Lung microvascular endothelial cell (primary cell): ENCODE measurements around the gene BIN1. TPM values are rescaled to one million over a fixed set of nuclear protein-coding genes. Genes with fewer than 3 reads are reported as not detected.
A peak's percentile ranks its signal among the peaks of the same experiment; 100 is the strongest.

Source experiments
- DNase-seq, 2 donors: peaks; one replicate each; pipeline versions ENCODE4 v3.0.0 to v3.0.0-alpha.2; 2010; ENCODE audit warnings: low read depth in 2 of 2
- total RNA-seq: library from RNA; depleted of rRNA; stranded (reverse); fragments of >200 nt; gene quantifications from 2 replicates; pipeline ENCODE4 v1.2.1, GENCODE V29; 2014

Gene BIN1
- total RNA-seq, 1 donor from 2014 or later, result 30.0 TPM

- no peak for DNase-seq
Observed at GRCh38 chr2:127092306-127092705, 14.6 kb downstream of the BIN1 start.

- DNase-seq, result no peak
Observed at GRCh38 chr2:127091886-127092285, 15.1 kb downstream of the BIN1 start.

DNA sequence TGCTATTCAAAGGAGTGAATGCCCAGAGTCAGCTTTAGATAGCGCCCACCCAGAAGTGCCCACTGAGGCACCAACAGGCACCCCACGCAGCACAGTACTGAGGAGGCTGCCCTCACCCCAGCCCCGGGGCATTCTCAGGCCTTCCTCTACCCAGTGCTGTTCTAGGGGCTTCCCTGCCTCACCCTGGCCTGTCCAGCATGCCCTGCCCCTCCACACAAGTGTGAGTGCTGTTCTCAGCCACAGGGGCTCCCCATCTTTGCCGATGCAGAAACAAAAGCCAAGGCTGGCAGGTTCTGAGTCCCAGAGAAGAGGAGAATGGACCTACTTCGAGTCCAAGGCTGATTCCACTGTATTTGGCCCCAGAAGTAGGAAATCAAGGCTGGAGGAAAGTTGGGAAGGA is 15.8 kb downstream of the BIN1 start:
- DNase-seq, result no peak

- no peak for DNase-seq
Observed at GRCh38 chr2:127090281-127091120, 16.5 kb downstream of the BIN1 start.

DNA sequence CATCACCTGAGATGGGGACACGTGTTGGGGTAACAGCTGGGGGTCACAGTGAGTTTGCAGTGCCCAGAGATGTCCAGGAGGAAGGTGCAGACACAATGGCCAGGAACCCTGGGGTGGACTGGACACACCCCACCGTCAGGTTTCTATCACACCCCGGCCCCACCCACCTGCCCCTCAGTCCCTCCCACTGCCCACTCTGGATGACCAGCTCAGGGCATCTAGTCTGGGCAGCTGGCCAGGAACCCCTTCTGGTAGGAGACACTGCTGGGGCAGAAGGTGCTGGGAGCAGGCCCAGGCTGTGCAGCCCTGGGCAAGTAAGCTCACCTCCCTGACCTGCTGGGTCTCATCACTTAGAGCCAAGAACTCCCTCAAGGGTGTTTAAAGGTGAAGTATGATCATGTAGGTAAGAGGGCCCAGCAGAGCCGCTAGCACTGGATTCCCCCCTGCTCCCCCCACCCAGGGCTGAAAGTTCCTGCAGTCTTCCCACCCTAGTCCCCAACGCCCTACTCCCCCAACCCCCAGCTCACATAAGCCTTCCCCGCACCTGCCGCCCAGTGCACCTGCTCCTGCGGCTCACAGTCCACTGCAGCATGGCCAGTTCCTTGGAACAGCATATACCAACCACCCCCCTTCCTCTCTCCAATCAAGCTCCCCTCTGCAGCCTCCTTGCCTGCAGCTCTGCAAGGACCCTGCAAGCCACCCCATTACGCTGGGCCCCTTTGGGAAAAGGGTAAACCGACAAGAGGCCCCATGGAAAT is 17.3 kb downstream of the BIN1 start:
- DNase-seq, result no peak

GRCh38 chr2:127088706-127089105 is 18.2 kb downstream of the BIN1 start:
- DNase-seq, result no peak

- no peak for DNase-seq
Observed at GRCh38 chr2:127087791-127088495, 19.0 kb downstream of the BIN1 start.

DNA sequence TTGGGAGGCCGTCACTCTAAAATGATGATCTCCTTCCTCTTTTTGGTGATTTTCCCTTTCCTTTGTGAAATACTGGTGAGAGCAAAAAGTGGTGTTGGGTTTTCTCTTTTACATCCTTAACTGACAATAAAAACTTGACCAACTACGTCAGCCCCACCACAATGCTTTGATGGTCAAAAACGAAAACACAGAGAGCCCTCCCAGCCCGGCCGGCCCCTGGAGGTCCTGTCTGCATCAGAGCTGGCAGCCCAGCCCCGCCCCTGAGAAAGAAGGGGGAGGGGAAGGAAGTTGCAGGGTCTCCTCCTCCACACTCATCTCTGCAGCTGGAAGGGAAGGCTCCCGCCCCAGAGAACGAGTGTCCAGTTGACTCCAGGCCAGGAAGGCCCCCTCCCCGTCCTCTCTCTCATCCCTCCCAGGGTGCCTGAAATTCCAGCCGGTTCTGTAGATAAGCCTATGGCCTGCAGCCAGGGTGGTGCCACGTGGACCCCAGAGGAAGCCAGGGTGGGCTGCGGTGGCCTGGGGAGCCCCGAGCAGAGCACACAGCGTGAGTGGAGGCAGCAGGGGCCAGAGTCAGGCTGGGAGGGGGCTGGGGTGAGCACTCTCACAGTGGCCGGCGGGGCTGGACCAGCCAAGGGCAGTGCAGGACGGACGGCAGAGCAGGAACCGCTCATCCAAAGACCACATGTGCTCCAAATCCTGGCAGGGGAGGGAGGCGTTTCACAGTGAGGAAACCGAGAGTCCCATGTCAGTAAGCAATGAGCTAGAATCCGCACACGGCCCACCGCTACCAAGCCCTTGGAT is 19.8 kb downstream of the BIN1 start:
- DNase-seq, result peak; percentile 66 to 77

GRCh38 chr2:127085317-127085681 is 21.7 kb downstream of the BIN1 start:
- DNase-seq, result no peak

GRCh38 chr2:127084611-127085316 is 22.2 kb downstream of the BIN1 start:
- DNase-seq, result no peak

- peak in 1 of 2 donors; percentile 92 for DNase-seq
Observed at GRCh38 chr2:127083819-127084503, 23.0 kb downstream of the BIN1 start.

DNA sequence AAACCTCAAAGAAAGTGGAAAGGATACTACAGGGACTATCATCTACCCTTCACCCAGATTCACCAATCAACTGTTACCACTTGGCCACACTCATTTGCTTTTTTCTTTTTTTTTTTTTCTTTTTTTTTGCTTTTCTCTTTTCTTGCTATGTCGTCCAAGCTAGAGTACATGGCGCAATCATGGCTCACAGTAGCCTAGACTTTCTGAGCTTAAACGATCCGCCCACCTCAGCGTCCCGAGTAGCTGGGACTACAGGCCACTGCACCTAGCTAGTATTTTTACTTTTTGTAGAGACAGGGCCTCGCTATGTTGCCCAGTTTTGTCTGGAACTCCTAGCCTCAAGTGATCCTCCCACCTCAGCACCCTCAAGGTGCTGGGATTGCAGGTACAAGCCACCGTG is 24.0 kb downstream of the BIN1 start:
- no peak for DNase-seq

GRCh38 chr2:127081826-127082633 is 24.9 kb downstream of the BIN1 start:
- DNase-seq, result no peak

GRCh38 chr2:127080938-127081755 is 25.8 kb downstream of the BIN1 start:
- peak in 1 of 2 donors; percentile 41 for DNase-seq

GRCh38 chr2:127080226-127080937 is 26.6 kb downstream of the BIN1 start:
- DNase-seq, result no peak

- no peak for DNase-seq
Observed at GRCh38 chr2:127079358-127079920, 27.5 kb downstream of the BIN1 start.

- DNase-seq, result no peak
Observed at GRCh38 chr2:127078666-127079270, 28.2 kb downstream of the BIN1 start.
